HG03565 (cell line): ENCODE data around the gene TRAF3.

Source experiments
- ATAC-seq: cut with Tn5 transposase; IDR thresholded peaks from one replicate; pipeline ENCODE4 v1.9.1; 2021; ENCODE audit warnings: mild to moderate bottlenecking, moderate library complexity; ENCODE audit not compliant: unreplicated experiment

Gene TRAF3, protein sequence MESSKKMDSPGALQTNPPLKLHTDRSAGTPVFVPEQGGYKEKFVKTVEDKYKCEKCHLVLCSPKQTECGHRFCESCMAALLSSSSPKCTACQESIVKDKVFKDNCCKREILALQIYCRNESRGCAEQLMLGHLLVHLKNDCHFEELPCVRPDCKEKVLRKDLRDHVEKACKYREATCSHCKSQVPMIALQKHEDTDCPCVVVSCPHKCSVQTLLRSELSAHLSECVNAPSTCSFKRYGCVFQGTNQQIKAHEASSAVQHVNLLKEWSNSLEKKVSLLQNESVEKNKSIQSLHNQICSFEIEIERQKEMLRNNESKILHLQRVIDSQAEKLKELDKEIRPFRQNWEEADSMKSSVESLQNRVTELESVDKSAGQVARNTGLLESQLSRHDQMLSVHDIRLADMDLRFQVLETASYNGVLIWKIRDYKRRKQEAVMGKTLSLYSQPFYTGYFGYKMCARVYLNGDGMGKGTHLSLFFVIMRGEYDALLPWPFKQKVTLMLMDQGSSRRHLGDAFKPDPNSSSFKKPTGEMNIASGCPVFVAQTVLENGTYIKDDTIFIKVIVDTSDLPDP

DNA sequence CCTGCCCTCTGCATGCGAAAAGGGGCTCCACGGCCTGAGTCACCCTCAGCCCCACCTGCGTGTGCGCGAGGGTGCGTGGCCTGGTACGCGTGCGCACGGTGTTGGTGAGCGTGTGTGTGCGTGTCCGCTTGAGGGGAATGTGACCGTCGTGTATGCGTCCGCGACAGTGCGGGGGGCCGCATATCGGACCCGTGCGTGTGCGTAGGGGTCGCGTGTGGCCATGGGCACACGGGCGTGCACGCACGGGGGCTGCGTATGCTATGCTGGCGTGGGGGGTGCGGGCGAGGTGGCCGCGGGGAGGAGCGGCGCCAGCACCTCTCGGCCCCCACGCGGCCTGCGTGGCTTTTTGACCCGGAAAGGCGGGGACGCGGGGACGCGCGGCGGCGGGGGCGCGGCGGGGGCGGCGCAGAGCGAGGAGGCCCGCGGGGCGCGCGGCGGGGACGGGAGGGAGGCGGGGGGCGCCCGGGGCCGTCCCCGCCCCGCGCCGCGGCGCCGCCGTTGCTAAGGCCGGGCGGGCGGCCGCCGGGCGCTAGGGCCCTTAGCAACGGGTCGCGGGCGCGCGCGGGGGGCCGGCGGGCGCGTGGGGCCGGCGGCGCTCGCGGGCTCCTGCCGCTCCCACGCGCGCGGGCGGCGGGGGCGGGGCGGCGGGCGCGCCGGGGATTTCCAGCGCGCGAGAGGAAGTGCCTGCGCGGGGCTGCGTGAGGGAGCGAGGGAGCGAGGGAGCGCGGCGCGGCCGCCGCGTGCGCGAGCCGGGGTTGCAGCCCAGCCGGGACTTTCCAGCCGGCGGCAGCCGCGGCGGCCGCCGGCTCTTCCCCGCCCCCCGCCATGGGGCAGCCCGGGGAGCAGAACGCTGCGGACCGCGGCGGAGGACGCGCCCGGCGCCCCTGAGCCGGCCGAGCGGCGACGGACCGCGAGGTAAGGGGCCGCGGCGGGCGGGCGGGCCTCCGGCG is at the start of gene TRAF3:
TRAF3 (plus strand) TSS at position 689 of the 950 bp plus-strand sequence. CDS start 92,753 bp downstream, outside the sequence.
- ATAC-seq, result peak; percentile 42

DNA sequence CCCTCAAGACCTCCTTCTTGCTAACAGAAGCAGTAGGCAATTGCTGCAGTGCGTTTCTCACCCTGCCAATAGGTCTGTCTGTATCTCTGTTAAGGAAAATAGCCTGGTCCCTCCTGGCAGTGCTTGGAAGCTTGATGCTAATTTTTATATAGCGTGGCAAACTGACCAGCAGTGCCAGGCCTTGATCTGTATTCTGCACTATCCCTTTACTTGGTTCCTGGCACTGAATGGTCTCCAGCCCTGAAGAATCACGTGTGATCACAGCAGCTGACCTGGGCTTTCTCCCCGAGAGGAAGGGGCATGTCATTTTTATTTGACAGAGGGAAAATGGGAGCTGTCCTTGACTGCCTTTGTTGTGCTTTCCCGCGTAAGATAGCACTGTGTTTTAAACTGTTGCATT is 48.7 kb upstream of the TRAF3 start:
- no peak for ATAC-seq

DNA sequence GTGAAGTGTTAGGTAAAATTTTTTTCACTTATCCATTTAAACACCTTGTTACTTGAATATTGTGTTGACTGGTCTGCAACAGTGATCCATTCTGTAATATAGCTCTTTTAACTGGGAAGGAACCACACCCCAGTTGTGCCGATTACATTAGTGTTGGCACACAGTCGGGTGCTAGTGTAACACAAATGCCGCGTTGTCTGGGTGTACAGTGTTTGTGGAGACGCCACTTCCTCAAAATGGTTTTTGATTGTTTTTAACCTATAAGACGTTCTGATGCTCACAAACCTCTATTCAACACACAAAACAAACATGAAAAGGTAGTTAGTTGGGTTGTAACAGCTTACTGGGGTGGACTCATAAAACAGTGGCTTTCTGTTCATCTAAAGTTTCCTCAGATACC is 48.0 kb upstream of the TRAF3 start:
- ATAC-seq, result no peak

DNA sequence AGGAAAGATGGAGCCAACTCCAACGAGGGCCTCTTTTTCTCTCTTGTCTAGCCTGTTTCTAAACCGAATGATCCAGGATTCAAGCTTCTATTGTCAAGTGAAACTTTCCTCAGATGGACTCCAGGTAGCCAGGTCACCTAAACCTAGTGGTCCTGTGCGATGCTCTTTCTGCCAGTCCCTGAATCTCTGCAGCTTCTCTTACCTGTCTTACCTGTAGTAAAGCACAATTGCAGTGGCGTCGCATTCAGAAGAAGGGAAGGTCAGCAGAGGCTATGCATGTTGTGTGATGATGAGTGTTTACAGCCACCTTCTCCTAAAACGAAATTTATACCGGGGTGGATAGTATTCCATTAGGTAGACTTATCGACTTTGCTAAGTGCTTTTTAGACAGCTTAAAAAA is 47.4 kb upstream of the TRAF3 start:
- ATAC-seq, result no peak

DNA sequence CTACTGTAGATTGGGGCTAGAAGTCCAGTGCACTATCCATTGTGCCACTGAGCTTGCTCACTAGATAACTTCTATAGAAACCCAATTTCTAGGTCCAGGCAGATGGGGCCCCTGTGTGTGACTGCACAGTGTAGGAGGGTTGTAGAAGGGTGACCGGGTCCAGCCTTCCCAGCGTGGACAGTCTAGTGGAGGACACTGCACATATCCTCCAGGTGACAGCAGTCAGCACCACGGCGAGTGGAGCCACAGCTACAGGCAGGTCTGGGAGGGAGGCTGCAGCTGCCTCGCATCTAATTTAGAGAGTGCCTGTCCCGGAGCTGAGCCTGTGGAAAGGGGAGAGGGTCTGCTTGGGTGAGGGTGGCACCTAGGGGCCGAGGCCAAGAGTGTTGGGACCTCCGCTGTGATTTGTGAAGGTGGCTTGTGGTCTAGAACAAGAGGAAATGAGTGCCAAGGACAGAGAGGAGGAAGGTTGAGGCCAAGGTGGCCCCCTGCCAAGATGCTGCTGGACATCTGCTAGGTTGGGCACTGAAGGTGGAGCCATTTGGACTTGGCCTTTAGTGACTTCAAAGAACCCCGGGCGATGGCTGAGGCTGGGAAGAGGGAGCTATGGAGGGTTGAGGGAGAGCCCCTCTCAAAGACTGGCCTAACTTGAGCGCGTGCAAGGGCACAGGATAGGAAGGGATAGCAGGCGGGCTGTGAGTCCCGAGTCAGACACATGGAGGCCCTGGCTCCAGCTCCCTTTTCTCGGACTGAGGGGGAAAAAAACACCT is 46.0 kb upstream of the TRAF3 start:
- no peak for ATAC-seq

- no peak for ATAC-seq
These were observed 45.1 kb upstream of the TRAF3 start for GRCh38 chr14:102731871-102732800.

DNA sequence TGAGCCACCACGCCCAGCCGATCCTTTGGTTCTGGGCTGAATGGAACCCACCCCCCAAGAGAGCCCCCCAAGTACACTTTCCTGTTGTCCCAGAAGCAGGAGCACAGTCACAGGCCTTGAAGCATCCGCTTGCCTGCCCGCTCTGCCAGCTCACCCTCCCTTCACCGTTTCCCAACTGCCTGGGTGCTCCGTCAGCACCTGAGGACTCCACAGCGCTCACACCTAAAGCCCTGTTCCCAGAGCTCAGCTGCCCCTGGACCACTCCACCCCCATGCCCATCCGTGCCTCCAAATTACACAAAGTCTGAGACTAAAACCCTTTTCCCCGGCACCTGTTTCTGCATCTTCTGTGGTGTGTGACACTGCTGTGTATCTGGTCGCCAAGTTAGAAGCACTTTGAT is 44.3 kb upstream of the TRAF3 start:
- no peak for ATAC-seq

GRCh38 chr14:102733326-102733725 is 43.9 kb upstream of the TRAF3 start:
- ATAC-seq, result no peak

DNA sequence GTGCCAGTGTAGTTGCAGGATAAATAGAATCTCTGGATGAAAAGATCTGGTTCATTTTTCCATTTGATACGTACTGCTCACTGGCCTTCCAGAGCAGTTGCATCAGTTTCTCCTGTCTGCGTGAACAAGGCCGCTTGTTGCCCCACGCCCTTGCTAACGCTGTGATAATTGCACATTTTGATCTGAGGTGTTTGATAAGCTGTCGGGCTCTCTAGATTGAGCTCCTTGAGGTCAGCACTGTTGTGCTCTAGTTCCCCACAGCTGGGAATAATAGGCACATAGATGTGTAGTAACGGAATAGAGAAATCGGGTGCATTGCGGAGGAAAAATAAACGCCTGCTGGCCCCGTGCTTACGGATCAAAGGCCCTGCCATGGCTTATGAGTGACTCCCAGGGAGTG is 42.8 kb upstream of the TRAF3 start:
- ATAC-seq, result no peak

DNA sequence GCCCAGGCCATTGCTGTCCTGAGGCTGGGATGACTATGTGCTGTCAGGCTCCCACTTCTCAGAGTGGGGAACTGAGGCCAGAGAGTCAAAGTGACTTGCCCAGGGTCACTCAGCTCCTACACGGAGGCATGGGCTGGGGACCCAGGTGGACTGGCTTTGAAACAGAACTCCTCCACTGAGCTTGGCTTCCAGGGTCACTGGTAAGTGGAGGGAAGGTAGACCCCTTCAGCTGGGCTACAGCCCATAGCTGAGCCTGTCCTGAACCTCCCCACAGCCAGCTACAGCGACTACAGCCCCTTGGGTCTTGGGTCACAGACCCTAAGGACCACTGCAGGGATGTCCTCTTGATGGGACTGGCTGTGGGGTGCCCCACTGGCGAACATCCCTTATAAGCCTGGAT is 40.3 kb upstream of the TRAF3 start:
- no peak for ATAC-seq

DNA sequence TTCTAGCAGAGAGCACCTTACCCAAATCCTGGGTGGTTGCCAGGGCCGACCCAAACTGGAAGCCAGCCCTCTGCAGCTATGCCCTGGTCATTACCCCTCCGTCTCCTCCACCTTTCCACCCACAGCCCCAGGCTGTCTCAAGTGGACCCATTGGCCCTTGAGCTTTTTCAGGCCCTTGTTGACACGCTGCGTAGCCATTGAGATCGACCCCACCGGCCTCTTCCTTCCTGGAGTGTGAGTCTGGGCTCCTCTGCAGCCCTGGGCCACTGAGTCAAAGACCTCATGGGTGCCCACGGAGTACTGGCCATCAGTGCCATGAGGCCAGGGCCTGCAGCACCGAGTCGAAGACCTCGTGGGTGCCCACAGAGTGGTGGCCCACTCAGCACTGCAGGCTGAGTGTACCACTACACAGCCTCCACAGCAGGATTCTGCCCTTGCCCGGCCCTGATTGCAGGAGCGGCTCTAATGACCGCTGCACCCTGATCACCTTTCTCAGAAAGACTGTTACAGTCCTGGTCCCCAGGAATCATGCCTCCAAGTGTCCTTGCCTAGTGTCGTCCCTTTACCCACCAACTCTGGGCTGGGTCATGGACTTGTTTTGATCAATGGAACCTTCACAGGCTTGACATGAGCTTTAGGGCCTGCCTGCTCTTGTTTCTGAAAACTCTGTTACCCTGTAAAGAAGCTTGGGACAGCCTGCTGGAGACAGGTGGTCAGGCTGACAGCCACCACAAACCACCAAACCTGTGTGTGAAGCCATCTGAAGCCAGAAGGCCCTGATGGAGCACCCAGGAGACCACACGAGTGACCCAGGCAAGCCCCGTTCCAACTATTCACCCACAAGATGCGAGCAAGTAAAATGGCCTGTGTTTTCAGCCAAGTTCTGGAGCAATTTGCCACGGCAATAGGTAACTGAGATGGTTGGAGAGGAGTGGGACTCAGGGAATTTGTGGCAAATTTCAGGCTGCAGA is 39.6 kb upstream of the TRAF3 start:
- no peak for ATAC-seq

DNA sequence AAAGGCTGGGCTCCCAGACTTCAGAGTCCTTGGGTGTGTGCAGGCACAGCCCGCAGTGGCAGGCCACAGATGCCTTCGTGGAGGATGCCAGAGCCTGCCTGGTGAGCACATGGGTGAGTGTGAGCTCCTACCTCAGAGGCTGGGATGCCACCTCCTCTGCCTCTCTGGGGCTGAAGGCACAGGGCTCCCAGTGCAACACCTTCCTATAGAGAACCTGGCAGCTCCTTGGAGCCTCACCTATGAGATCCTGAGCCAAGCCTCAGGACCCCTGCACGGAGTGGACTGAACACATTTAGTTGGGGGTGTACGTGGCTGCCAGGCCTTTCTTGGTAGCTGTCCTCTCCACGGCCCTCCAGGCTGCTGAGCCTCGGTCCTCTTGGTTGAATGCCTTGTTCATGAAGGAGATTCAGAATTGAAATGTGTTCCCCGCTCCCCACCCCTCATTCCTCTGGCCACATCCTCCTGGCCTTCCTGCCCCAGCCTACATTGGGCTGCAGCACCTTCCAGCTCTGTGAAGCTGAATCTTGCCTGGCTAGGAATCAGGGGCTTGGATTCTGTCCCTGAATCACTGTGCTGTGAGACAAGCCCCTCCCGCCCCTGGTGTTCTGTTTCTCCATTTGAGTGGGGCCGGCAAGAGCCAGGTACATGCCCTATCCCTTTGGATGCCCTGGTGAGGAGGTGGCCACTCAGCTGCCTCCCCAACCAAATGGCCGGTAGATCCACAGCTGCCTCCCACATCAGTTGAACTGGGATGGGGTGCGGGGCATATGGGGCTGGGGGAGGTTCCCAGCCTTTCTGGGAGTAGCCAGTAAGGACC is 38.7 kb upstream of the TRAF3 start:
- ATAC-seq, result no peak

GRCh38 chr14:102739190-102739469 is 38.1 kb upstream of the TRAF3 start:
- no peak for ATAC-seq

GRCh38 chr14:102746634-102747438 is 30.4 kb upstream of the TRAF3 start:
- ATAC-seq, result no peak

- no peak for ATAC-seq
These were observed 28.4 kb upstream of the TRAF3 start for GRCh38 chr14:102748806-102749205.

DNA sequence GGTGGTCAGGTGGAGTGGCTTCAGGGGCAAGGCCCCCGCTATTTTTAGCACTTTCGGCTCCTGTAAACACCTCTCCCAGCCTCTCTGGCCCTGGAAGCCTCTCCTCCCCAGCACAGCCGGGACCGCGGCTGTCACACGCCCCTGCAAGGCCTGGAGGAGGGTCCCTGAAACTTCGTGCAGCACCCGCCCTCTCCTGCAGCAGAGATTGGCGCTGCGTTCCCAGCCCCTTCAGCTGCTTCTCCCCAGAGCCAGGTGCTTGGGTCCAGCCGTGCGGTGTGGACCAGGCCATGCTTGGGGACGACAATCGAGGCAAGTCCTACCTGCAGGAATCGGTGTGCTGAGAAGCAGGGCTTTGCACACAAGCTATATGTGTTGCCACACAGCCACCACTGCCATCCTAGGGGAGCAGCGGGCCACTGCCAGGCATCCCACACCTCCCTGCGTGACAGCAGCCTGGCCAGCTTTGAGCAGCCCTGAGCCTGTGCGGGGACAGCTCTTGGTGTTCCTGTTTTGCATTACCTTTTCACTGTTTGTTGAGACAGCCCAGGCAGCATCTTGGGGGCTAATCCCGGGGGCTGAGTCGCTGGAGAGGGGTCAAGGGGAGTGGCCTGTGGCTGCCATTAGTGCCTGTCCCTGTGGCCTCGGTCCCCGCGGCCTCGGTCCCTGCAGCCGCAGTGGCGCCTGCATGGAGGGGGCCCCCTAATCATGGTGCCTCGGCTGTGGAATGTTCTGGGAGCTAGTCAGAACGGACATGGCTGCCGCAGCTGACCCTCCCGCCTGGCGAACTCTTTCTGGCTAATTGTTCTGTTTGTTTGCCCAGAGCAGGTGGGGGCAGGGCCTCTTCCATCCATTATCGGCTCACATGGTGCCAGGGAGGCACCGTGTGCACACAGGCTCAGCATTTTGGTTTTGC is 27.6 kb upstream of the TRAF3 start:
- no peak for ATAC-seq
